AG04449 (cell line): ENCODE measurements around the gene FHOD3.

Experiments
- CTCF ChIA-PET: fragments of 350-600 bp; formaldehyde crosslinking; extraction: SDS; loops from one replicate; lab custom pipeline; 2021; ENCODE audit warnings: antibody characterized with exemption; lab: Yijun Ruan, JAX
- POLR2A ChIA-PET: fragments of 400-600, 350-600 bp; formaldehyde crosslinking; extraction: SDS; loops from one replicate; lab custom pipeline; 2020; ENCODE audit warnings: antibody characterized with exemption, inconsistent platforms; lab: Yijun Ruan, JAX
- DNase-seq: peaks from one replicate; pipeline ENCODE4 v3.0.0-alpha.2; 2010; ENCODE audit warnings: low read depth, low spot score
- H3K4me3 ChIP-seq: 2 replicates; pipeline ENCODE4 v1.5.1; 2011; ENCODE audit warnings: low read depth, mild to moderate bottlenecking, control low read depth, low read length
- TF ChIP-seq, protein P1 (sequence below): IDR thresholded peaks from one replicate; pipeline ENCODE4 v1.5.1; 2011; ENCODE audit warnings: mild to moderate bottlenecking, moderate library complexity, low read length, control low read depth, inconsistent platforms; ENCODE audit not compliant: insufficient read depth; ENCODE audit errors: missing control alignments

Gene FHOD3

GRCh38 chr18:36728345-36728744, 430.8 kb downstream of the FHOD3 start:
- TF ChIP-seq, protein P1, sequence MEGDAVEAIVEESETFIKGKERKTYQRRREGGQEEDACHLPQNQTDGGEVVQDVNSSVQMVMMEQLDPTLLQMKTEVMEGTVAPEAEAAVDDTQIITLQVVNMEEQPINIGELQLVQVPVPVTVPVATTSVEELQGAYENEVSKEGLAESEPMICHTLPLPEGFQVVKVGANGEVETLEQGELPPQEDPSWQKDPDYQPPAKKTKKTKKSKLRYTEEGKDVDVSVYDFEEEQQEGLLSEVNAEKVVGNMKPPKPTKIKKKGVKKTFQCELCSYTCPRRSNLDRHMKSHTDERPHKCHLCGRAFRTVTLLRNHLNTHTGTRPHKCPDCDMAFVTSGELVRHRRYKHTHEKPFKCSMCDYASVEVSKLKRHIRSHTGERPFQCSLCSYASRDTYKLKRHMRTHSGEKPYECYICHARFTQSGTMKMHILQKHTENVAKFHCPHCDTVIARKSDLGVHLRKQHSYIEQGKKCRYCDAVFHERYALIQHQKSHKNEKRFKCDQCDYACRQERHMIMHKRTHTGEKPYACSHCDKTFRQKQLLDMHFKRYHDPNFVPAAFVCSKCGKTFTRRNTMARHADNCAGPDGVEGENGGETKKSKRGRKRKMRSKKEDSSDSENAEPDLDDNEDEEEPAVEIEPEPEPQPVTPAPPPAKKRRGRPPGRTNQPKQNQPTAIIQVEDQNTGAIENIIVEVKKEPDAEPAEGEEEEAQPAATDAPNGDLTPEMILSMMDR = no peak
- DNase-seq = no peak
- CTCF ChIA-PET = interaction anchor here (1.6 to 2.7 kb wide), 2 partner anchors 9 to 40 kb away, joined by 5 to 10 read pairs; no protein-coding TSS in a partner anchor
- H3K4me3 ChIP-seq = no peak overlapping the region
- POLR2A ChIA-PET = no interaction called here

DNA sequence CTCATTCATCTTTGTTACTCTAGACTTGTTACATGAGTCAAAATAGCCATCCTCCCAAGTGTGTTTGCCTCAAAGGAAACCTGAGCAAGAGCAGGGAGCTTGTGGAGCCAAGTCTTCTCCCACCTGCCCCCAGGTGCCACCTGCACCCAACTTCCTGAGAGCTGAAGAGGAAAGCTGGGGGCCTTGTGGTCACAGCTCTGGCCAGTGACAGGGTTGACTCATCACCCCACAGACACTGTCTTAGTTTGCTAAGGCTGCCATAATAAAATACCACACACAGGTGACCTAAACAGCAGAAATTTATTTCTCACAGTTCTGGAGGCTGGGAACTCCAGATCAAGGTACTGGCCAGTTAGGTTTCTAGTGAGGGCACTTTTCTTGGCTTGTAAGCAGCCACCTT, 431.7 kb downstream of the FHOD3 start:
- CTCF ChIA-PET = interaction anchor here (1.6 to 2.7 kb wide), 2 partner anchors 10 to 41 kb away, joined by 5 to 10 read pairs; no protein-coding TSS in a partner anchor
- POLR2A ChIA-PET = no interaction called here
- no peak overlapping the region for H3K4me3 ChIP-seq
- no peak for DNase-seq
- TF ChIP-seq, protein P1 = no peak

DNA sequence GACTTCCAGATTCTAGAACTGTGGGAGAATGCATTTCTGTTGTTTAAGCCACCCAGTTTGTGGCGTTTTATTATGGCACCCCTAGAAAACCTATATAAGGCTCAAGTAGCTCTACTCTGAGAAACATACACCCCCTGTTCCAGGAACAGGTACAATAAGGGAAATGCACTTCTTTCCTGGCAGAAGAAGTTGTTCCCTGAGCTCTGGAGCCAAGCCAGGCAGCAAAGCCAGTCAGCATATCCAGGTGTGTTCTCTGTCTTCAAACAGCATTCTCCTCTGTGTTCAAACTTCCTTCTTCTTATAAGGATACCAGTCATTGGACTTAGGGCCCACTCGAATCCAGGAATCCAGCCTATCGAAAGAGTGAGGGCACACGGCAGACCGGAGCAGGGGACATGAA, 434.8 kb downstream of the FHOD3 start:
- no peak overlapping the region for H3K4me3 ChIP-seq
- DNase-seq = no peak
- POLR2A ChIA-PET = no interaction called here
- TF ChIP-seq, protein P1 = no peak
- CTCF ChIA-PET = no interaction called here

DNA sequence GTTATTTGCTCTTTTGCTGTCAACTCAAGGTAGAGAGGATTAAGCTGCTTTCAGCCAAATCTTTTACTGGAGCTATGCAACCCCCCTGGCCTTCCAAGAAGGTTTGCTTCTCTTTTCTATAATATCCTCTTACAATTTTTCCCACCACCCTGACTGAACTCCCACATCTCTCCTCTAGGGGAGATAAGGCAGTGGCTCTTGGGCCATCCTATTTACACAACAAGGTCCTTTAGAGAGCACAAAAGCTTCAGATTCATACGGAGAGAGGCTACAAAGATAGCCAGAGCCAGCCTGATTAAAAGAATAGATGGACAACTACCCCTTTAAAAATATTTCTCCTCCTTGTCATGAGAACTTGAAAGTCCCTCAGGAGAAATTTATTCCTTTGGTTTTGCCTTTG, 435.6 kb downstream of the FHOD3 start:
- TF ChIP-seq, protein P1 = no peak
- no peak for DNase-seq
- POLR2A ChIA-PET = no interaction called here
- H3K4me3 ChIP-seq = no peak overlapping the region
- CTCF ChIA-PET = interaction anchor here (1.0 to 3.0 kb wide), 2 partner anchors 24 to 45 kb away, joined by 3 to 13 read pairs; no protein-coding TSS in a partner anchor

GRCh38 chr18:36734596-36734995, 437.1 kb downstream of the FHOD3 start:
- CTCF ChIA-PET = interaction anchor here (0.7 to 3.0 kb wide), 2 partner anchors 14 to 46 kb away, joined by 3 to 13 read pairs; no protein-coding TSS in a partner anchor
- no peak overlapping the region for H3K4me3 ChIP-seq
- POLR2A ChIA-PET = no interaction called here
- TF ChIP-seq, protein P1 = no peak
- DNase-seq = no peak

- ChIA-PET CTCF (interaction anchor here (3.0 kb wide), 1 partner anchor 47 kb away, joined by 13 read pairs; no protein-coding TSS in a partner anchor), POLR2A (no interaction called here)
Observed at GRCh38 chr18:36735130-36735529, 437.6 kb downstream of the FHOD3 start.

More at GRCh38 chr18:36735130-36735529, 437.6 kb downstream of the FHOD3 start:
- no peak for DNase-seq
- TF ChIP-seq, protein P1 = no peak
- no peak overlapping the region for H3K4me3 ChIP-seq
